COLO668 (cell line): ENCODE measurements around the gene ARHGAP42.
A peak's percentile ranks its signal among the peaks of the same experiment; 100 is the strongest.
"Not testable (repeated sequence)": the region's sequence is repeated elsewhere in the genome, so short reads cannot be mapped to it uniquely, and the experiment has no call there.

Experiments used
- DNase-seq: peaks from one replicate; lab custom pipeline; 2025; ENCODE audit not compliant: unreplicated experiment; lab: John Stamatoyannopoulos, UW

Gene ARHGAP42

GRCh38 chr11:100687054-100687629, at the start of gene ARHGAP42:
Gene ARHGAP42, plus strand, starts transcription at chr11:100687288. Its CDS starts 391 bp downstream, at chr11:100687679.
- peak; percentile 6 for DNase-seq

GRCh38 chr11:100637706-100638105, 49.4 kb upstream of the ARHGAP42 start:
- no peak for DNase-seq

- DNase-seq, result no peak
Observed at GRCh38 chr11:100638648-100639047, 48.4 kb upstream of the ARHGAP42 start.

- no peak for DNase-seq
Observed at GRCh38 chr11:100639140-100639539, 47.9 kb upstream of the ARHGAP42 start.

GRCh38 chr11:100640071-100640470, 47.0 kb upstream of the ARHGAP42 start:
- no peak for DNase-seq

GRCh38 chr11:100640646-100641045, 46.4 kb upstream of the ARHGAP42 start:
- no peak for DNase-seq

GRCh38 chr11:100641456-100641855, 45.6 kb upstream of the ARHGAP42 start:
- no peak for DNase-seq

- DNase-seq, result no peak
Observed at GRCh38 chr11:100646545-100646944, 40.5 kb upstream of the ARHGAP42 start.

GRCh38 chr11:100647861-100648260, 39.2 kb upstream of the ARHGAP42 start:
- no peak for DNase-seq

GRCh38 chr11:100663583-100663982, 23.5 kb upstream of the ARHGAP42 start:
- DNase-seq, result no peak

- no peak for DNase-seq
Observed at GRCh38 chr11:100663996-100664395, 23.1 kb upstream of the ARHGAP42 start.

- not testable (repeated sequence) for DNase-seq
Observed at GRCh38 chr11:100666816-100667215, 20.3 kb upstream of the ARHGAP42 start.

GRCh38 chr11:100667449-100667848, 19.6 kb upstream of the ARHGAP42 start:
- no peak for DNase-seq

GRCh38 chr11:100670140-100670539, 16.9 kb upstream of the ARHGAP42 start:
- no peak for DNase-seq

GRCh38 chr11:100671471-100671870, 15.6 kb upstream of the ARHGAP42 start:
- DNase-seq, result no peak

GRCh38 chr11:100672498-100673033, 14.5 kb upstream of the ARHGAP42 start:
- DNase-seq, result no peak

- no peak for DNase-seq
Observed at GRCh38 chr11:100673063-100673462, 14.0 kb upstream of the ARHGAP42 start.

- DNase-seq, result no peak
Observed at GRCh38 chr11:100674212-100674611, 12.9 kb upstream of the ARHGAP42 start.

GRCh38 chr11:100675115-100675650, 11.9 kb upstream of the ARHGAP42 start:
- DNase-seq, result no peak

GRCh38 chr11:100676901-100677300, 10.2 kb upstream of the ARHGAP42 start:
- DNase-seq, result no peak

GRCh38 chr11:100677796-100678195, 9.3 kb upstream of the ARHGAP42 start:
- no peak for DNase-seq

GRCh38 chr11:100680070-100680469, 7.0 kb upstream of the ARHGAP42 start:
- DNase-seq, result no peak

- DNase-seq, result peak; percentile 15
Observed at GRCh38 chr11:100681064-100681502, 6.0 kb upstream of the ARHGAP42 start.
